HT1080 (cell line): ENCODE results near the gene LSMEM2. TPM values are rescaled to one million over a fixed set of nuclear protein-coding genes. Genes with fewer than 3 reads are reported as not detected.
"Not testable (repeated sequence)": the region's sequence is repeated elsewhere in the genome, so short reads cannot be mapped to it uniquely, and the experiment has no call there.

ENCODE experiments used
- DNase-seq: peaks from one replicate; pipeline ENCODE4 v3.0.0-alpha.2; 2015; ENCODE audit warnings: low read depth
- total RNA-seq: library from RNA; depleted of rRNA; stranded (reverse); fragments of >200 nt; shearing (Covaris generic); gene quantifications from 2 replicates; pipeline ENCODE4 v1.2.3, GENCODE V29; 2014

The LSMEM2 gene
- total RNA-seq, 1 experiment from 2014 or later: not detected

DNA sequence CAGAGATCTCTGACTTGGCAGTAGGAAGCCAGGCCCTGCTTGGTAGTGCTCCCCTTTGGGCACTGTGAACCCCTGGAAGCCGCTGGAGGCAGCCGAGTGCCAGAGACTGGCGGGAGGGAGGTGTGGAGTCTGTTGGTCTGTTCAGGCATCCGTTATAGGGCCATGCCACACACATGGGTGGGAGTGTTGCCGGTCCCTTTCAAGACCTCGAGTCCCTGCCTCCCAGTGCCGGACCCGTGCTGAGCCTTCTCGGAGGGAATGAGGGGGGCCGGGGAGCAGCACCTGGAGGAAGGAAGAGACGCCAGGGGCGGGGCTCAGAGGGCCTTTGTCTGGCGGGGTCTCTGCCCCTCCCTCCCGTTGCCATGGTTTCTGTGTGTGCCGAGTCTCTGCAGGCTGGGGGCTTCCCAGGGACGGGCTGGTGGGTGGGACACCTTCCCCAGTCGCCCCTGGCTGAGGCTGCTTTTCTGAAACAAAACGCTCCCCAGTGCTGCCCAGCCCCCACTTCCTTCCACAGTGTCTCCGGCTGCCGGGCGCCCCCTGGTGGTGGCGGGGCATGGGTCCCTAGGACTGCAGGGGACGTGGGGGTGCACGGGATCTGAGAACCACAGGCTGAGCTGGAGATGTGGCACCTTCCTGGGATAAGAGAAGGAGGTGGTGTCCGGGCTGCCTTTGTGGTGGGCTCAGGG lies 32.9 kb upstream of the LSMEM2 start:
- DNase-seq: no peak

- peak; percentile 99 for DNase-seq
Observed at GRCh38 chr3:50246517-50246954, 32.4 kb upstream of the LSMEM2 start.

- peak; percentile 84 for DNase-seq
Observed at GRCh38 chr3:50248387-50248786, 30.5 kb upstream of the LSMEM2 start.

- DNase-seq: no peak
Observed at GRCh38 chr3:50249457-50249856, 29.4 kb upstream of the LSMEM2 start.

- DNase-seq: no peak
Observed at GRCh38 chr3:50250514-50250913, 28.4 kb upstream of the LSMEM2 start.

DNA sequence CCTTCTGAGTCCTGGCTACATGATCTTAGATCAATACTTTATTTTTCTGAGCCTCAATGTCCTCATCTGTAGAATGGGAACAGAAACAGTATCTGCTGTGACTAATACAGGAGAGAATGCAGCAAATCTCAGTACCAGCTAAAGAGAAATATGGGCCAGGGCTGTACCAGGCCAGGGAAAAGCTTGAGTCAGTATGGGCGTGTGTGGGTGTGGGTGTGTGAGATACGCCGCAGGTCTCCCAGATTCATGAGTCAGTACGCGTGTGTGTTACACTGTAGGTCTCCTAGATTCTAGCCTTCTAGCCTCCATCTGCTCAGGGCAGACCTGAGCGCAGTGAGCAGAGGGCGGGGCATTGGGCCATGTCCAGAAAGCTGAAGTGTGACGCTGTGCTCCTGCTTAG lies 27.7 kb upstream of the LSMEM2 start:
- peak; percentile 95 for DNase-seq

DNA sequence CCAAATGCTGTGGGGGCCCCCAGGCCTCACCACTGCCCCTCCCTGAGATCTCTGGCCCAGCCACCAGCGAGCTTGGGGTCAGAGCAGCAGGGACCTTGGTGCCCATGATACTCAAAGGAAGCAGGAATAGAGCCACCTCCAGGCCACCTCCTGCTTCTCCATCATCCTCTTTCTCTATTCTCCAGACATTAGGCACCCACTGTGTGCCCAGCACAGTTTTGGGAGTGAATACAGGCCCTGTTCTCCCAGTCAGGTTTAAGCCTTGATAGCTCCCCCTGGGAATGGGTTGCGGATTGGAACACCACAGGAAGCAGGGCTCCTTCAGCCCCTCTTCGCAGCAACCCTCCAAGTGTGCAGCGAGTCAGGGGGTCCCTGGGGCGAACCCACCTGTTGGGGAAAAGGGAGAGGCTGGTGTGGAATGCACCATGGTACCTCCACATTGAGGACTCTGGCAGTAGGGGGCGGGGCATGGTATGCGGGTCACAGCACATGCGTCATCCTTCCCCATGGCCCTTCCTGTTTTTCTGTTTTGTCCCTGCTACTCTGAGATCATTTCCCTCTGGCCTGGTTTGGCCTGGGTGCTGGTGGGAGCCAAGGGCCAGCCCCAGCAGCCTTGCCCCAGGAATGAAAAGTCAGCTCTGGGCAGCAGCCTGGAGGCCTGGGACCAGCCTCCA lies 24.2 kb upstream of the LSMEM2 start:
- DNase-seq: peak; percentile 73

- DNase-seq: no peak
Observed at GRCh38 chr3:50255251-50255615, 23.7 kb upstream of the LSMEM2 start.

DNA sequence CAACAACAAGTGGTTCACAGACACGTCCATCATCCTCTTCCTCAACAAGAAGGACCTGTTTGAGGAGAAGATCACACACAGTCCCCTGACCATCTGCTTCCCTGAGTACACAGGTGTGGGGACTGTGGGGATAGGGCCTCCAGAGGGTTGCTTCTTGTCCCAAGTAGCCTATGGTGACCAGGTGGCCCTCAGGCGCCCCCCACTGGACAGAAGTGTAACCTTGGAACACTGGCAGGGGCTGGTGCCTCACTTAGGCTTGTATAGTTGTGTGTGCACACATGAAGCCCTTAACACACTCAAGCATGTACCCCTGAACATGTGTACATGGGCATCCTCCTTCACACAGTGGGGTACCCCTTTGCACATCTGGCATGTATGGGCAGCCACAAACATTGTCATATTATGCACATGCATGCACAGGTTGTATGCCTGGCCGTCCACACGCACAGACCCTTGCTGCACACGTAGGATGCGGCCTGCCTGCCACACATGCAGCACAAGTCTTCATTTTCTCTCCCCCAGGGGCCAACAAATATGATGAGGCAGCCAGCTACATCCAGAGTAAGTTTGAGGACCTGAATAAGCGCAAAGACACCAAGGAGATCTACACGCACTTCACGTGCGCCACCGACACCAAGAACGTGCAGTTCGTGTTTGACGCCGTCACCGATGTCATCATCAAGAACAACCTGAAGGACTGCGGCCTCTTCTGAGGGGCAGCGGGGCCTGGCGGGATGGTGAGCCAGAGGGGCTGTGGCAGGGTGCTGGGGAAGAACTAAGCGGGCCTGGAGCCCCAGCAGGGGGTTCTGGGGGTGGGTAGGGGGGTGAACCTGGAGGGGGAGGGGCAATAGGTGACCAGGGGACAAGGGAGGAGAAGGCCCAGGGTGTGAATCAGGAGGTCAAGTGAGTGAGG lies 21.7 kb upstream of the LSMEM2 start:
- peak; percentile 52 for DNase-seq

- no peak for DNase-seq
Observed at GRCh38 chr3:50258029-50258680, 20.7 kb upstream of the LSMEM2 start.

GRCh38 chr3:50258979-50259378 lies 19.9 kb upstream of the LSMEM2 start:
- DNase-seq: no peak

- DNase-seq: no peak
Observed at GRCh38 chr3:50259432-50260026, 19.4 kb upstream of the LSMEM2 start.

DNA sequence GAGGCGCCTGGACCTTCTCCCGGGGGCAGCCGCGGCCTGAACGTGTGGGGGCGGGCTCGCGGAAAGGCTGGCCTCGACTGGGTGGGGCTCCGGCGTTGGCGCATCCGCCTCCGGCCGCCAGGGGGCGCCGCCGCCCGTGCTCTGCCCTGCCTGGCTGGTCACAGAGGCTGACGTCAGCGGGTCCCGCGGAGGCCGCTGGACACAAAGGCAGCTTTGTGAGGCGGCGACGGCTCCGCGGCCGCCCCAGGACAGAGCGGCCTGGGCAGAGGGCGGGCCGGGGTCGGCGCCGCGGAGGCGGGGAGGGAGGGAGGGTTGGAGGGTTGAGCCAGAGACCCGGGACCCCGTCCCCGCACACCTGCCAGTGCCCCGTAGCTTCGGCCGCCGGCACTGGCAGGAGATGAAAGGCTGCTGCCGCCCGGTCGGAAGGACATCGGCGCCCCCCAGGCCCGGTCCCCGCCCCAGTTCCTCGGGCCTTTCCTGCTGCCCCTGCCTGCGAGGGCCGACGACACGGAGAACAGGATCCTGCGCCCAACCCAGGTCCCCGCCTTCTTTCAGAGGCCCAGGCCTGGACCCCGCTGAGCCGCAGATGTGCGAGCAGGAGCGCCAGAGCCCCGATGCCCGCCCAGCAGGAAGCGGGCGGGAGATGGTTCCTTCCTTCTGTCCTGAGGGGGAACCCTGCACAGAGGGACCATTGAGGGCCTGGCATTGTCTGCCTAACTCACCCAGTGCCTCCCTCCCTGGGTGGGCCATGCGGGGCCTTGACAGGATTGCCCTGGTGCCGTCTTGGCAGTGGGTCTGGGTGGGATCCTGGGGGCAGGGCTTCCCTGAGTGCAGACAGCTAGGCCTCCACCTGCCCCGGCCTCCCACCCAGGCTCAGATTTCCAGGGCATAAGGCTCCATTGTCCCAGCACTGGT lies 18.6 kb upstream of the LSMEM2 start:
- peak; percentile 91 for DNase-seq

- DNase-seq: no peak
Observed at GRCh38 chr3:50260942-50261441, 17.9 kb upstream of the LSMEM2 start.

DNA sequence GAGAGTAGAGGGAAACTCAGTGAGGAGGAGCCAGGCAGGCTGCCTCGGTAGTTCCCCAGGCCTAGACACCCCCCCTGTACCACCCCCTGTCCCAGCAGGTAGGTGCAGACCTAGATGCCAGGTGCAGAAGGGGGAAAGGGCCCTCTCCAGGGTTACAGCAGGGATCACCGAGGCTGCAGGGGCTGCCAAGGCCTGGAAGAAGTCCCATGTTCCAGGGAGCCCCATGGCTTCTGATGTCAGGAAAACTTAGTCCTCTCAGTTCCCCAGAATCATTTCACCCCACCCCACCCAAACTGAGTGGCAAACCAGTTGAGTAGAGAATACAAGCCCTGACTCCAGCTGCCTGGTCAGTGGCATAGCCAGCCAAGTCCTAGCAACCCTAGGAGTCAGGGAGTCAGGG lies 17.4 kb upstream of the LSMEM2 start:
- no peak for DNase-seq

- not testable (repeated sequence) for DNase-seq
Observed at GRCh38 chr3:50262200-50262599, 16.7 kb upstream of the LSMEM2 start.

DNA sequence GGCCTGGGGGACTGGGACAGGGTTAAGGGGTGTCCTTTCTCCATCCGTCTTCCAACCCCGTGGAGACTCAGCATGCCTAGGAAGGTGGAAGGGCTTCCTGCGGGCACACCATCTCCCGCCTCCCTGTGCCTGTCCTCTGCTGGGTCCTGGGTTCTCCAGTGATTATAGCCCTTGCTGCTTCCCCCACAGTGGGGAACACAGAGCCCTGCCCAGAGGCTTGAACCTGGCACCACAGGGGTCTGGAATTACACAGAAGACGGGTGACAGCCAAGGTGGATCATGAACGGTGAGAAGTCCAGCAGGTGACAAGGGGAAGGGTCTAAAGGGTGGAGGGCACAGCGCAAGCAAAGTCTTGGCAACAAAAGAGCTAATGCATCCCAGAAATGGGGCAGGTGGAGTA lies 16.1 kb upstream of the LSMEM2 start:
- no peak for DNase-seq

- DNase-seq: no peak
Observed at GRCh38 chr3:50263478-50264382, 15.2 kb upstream of the LSMEM2 start.
